Pancreas (tissue), 10 donors: ENCODE measurements around the gene LRBA. TPM values are rescaled to one million over a fixed set of nuclear protein-coding genes. Genes with fewer than 3 reads are reported as not detected.
"Not testable (repeated sequence)": the region's sequence is repeated elsewhere in the genome, so short reads cannot be mapped to it uniquely, and the experiment has no call there.

Experiments used
- ATAC-seq, 4 donors: fragments of 200-7000 bp; cut with Tn5 transposase; one replicate each; pipeline versions ENCODE4 v1.8.0 to v1.9.1; 2020; ENCODE audit warnings: mild to moderate bottlenecking in 4 of 4, moderate library complexity in 4 of 4
- DNase-seq, 6 donors: peaks; one replicate each; pipeline ENCODE4 v3.0.0-alpha.2; 2020
- FAIRE-seq: peaks from 2 replicates; lab custom pipeline; 2012; peaks lifted over from hg19 to GRCh38; lab: Jason Lieb, UNC
- H3K27ac ChIP-seq, 4 donors: fragments of 200-600 bp; sonication (generic); 1 replicate in 3 of 4; 2 replicates in 1 of 4; pipeline versions ENCODE4 v1.5.0 to v1.8.0; 2020
- H3K27me3 ChIP-seq, 4 donors: fragments of 200-600 bp; one replicate each; pipeline ENCODE4 v1.8.0; 2021
- H3K36me3 ChIP-seq, 3 donors: fragments of 200-600 bp; sonication (generic) in 1 of 3; one replicate each; pipeline versions ENCODE4 v1.5.0 to v1.8.0; 2020 to 2021
- H3K4me1 ChIP-seq, 3 donors: fragments of 200-600 bp; one replicate each; pipeline ENCODE4 v1.8.0; 2021
- H3K4me3 ChIP-seq, 4 donors: fragments of 200-600 bp; sonication (generic) in 2 of 4; one replicate each; pipeline versions ENCODE4 v1.5.0 to v1.8.0; 2020 to 2021
- H3K9me3 ChIP-seq, 4 donors: fragments of 200-600 bp; one replicate each; pipeline ENCODE4 v1.8.0; 2021
- CTCF ChIP-seq, 4 donors: fragments of 200-600 bp; sonication (generic) in 3 of 4; IDR thresholded peaks; one replicate each; pipeline versions ENCODE4 v1.5.0 to v1.8.0; 2021; ENCODE audit warnings: antibody characterized with exemption in 4 of 4
- WGBS, 2 donors: extraction: QIAGEN DNeasy Blood & Tissue Kit; methylation state at CpG; one replicate each; pipeline ENCODE4 v1.1.7; 2013; 5-methylcytosine and 5-hydroxymethylcytosine counted together
- intact Hi-C, 3 donors: fragments of 100-400 bp; cut with DNase I; formaldehyde crosslinking; loops; one replicate each; pipeline versions ENCODE4 v1.11.1 to v1.14.2; 2022
- polyA plus RNA-seq, 2 donors: library from polyadenylated mRNA; stranded (reverse); fragments of 200-250 nt; gene quantifications; one replicate each; pipeline ENCODE4 v1.2.3, GENCODE V29; 2013
- total RNA-seq, 6 donors: library from RNA; stranded (reverse); fragmentation: NEBNext Ultra II Directional in 4 of 6; extraction: Animal tissue kit (Norgen Biotek cat#: 25700) in 4 of 6; gene quantifications; one replicate each; pipeline versions ENCODE4 v1.2.1 to v1.2.4, GENCODE V29; 2021 to 2023
- donor health status: healthy with polysubstance abuse.
- donor health status: DM: no; HTN: no; CAD: no; lungs with moderate emphysema.
- donor health status: DM: no; HTN: no; CAD: no.
- donor health status: control.
- donor health status: control.
- donor health status: Bipolar disorder and iron deficiency.
- donor health status: DM: yes; HTN: yes; CAD: no.
- donor health status: DM: no; HTN: no; CAD: no.
- donor health status: DM: no; HTN: no; CAD: no.
- donor health status: DM: yes; HTN: yes; CAD: no.

LRBA gene
- total and polyA plus RNA-seq, 8 donors, result 6.6 to 35.3 (median 22.3) TPM

- FAIRE-seq, result no peak
- no peak for ATAC-seq
- intact Hi-C loops, result no loop called here
- TF ChIP-seq CTCF (IDR thresholded peaks at IDR 0.05), result no peak
- H3K4me3 ChIP-seq, result no peak overlapping the region
- H3K9me3 ChIP-seq, result no peaks in the 10 kb centered on the region
- 96 to 98% methylated on average over 2 of the region's 2 CpGs for WGBS, 2 donors
- no peaks in the 10 kb centered on the region for H3K4me1 ChIP-seq
- H3K27me3 ChIP-seq, result no peaks in the 10 kb centered on the region
- DNase-seq, result no peak
- H3K36me3 ChIP-seq, result no peaks in the 10 kb centered on the region
- H3K27ac ChIP-seq, result no peak overlapping the region
These were observed 341.3 kb downstream of the LRBA start for GRCh38 chr4:150673793-150674192.

GRCh38 chr4:150668824-150669223, 346.3 kb downstream of the LRBA start:
- DNase-seq, result no peak
- Histone ChIP-seq H3K27ac (no peak overlapping the region), H3K4me1 (no peaks in the 10 kb centered on the region), H3K9me3 (no peaks in the 10 kb centered on the region), H3K27me3 (no peaks in the 10 kb centered on the region), H3K4me3 (no peak overlapping the region), H3K36me3 (no peaks in the 10 kb centered on the region)
- no peak for TF ChIP-seq CTCF (IDR thresholded peaks at IDR 0.05)
- intact Hi-C loops, result no loop called here
- ATAC-seq, result no peak
- 86 to 95% methylated on average over 2 of the region's 2 CpGs for WGBS, 2 donors
- FAIRE-seq, result no peak

- H3K4me3 ChIP-seq, result no peak overlapping the region
- no peak for FAIRE-seq
- no peaks in the 10 kb centered on the region for H3K36me3 ChIP-seq
- TF ChIP-seq CTCF (IDR thresholded peaks at IDR 0.05), result no peak
- ATAC-seq, result no peak
- intact Hi-C loops, result no loop called here
- no peak overlapping the region for H3K27ac ChIP-seq
- H3K4me1 ChIP-seq, result no peaks in the 10 kb centered on the region
- H3K9me3 ChIP-seq, result no peaks in the 10 kb centered on the region
- 76 to 78% methylated on average over 2 of the region's 2 CpGs for WGBS, 2 donors
- DNase-seq, result no peak
- no peaks in the 10 kb centered on the region for H3K27me3 ChIP-seq
These were observed 350.1 kb downstream of the LRBA start for GRCh38 chr4:150664935-150665334.

GRCh38 chr4:150662686-150663085, 352.4 kb downstream of the LRBA start:
- FAIRE-seq, result no peak
- no peak overlapping the region for H3K27ac ChIP-seq
- no peaks in the 10 kb centered on the region for H3K4me1 ChIP-seq
- DNase-seq, result no peak
- no peaks in the 10 kb centered on the region for H3K9me3 ChIP-seq
- no peaks in the 10 kb centered on the region for H3K27me3 ChIP-seq
- H3K36me3 ChIP-seq, result no peaks in the 10 kb centered on the region
- no peak overlapping the region for H3K4me3 ChIP-seq
- no peak for ATAC-seq
- no peak for TF ChIP-seq CTCF (IDR thresholded peaks at IDR 0.05)
- WGBS, 2 donors, result 92 to 100% methylated on average over 1 of the region's 1 CpG
- intact Hi-C loops, result no loop called here

- 93 to 97% methylated on average over 6 of the region's 6 CpGs for WGBS, 2 donors
- DNase-seq, H3K27me3 ChIP-seq, FAIRE-seq, H3K4me3 ChIP-seq, H3K4me1 ChIP-seq, H3K36me3 ChIP-seq, H3K27ac ChIP-seq, ATAC-seq, intact Hi-C loops, H3K9me3 ChIP-seq: not testable (repeated sequence)
These were observed 353.5 kb downstream of the LRBA start for GRCh38 chr4:150661551-150661950.

GRCh38 chr4:150658258-150658657, 356.8 kb downstream of the LRBA start:
- H3K27ac ChIP-seq, intact Hi-C loops, FAIRE-seq, H3K4me3 ChIP-seq, H3K4me1 ChIP-seq, H3K9me3 ChIP-seq, H3K27me3 ChIP-seq, ATAC-seq, DNase-seq, H3K36me3 ChIP-seq: not testable (repeated sequence)
- 82 to 83% methylated on average over 1 of the region's 1 CpG for WGBS, 2 donors
